HG03175 (cell line): ENCODE measurements around the gene PAPOLG.
"Not testable (repeated sequence)": the region's sequence is repeated elsewhere in the genome, so short reads cannot be mapped to it uniquely, and the experiment has no call there.

ENCODE experiments used
- ATAC-seq: cut with Tn5 transposase; IDR thresholded peaks from one replicate; pipeline ENCODE4 v1.9.1; 2021; ENCODE audit warnings: mild to moderate bottlenecking, moderate library complexity; ENCODE audit not compliant: unreplicated experiment

The PAPOLG gene

DNA sequence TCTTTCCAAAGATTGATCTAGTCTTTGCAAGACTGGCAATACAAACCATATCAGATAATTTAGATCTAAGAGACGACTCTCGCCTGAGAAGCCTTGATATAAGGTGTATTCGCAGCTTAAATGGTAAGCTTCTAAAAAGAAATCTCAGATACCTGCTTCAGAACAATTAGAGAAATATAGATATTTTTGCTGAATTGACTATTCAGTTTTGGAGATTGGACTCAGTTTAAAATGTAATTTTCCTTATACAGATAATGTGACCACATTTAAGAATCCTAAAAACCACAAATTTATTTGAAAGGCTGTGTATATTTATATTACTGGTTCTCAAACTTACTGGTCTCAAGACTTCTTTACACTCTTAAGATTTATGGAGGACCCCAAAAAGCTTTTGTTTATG, 15.4 kb downstream of the PAPOLG start:
- no peak for ATAC-seq

DNA sequence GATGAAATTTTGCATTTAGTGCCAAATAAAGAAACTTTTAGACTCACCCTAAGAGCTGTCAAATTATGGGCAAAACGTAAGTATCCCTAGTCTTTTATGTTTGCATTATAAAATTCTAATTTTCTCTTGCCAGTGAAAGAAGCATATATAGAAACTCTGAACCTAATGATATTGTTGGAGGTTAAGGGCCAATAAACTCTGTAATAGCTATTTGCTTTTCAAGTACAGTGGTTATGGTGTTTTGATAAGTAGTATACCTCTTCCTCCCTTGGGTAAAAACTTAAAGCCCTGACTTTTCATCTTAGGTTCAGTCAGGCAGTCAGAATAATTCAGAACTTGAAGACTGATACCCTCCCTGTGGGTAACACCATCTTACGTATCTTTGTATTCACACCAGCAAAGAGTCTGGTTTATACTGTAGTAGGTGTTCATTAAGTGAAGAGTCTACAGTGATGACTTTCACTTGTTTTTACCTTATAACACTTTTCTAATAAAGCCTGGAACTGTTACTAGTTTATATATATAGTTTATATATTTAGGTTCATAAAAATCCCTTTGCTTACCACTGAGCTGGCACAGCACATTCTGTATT, 19.1 kb downstream of the PAPOLG start:
- no peak for ATAC-seq

DNA sequence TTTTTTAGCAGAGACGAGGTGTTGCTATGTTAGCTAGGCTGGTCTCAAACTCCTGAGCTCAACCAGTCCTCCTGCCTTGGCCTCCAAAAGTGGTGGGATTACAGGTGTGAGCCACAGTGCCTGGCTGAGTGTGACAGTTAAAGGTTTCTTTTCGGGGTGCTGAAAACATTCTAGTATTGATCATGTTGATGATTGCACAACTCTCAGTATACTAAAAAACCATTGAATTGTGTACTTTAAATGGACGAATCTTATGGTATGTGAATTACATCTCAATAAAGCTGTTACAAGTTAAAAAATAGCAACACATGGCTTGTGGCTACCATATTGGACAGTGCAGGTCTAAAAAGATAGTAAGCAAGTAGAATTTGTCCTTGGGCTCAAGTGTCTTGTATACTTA, 22.3 kb downstream of the PAPOLG start:
- ATAC-seq, result no peak

GRCh38 chr2:60779426-60779825, 23.4 kb downstream of the PAPOLG start:
- ATAC-seq, result no peak

DNA sequence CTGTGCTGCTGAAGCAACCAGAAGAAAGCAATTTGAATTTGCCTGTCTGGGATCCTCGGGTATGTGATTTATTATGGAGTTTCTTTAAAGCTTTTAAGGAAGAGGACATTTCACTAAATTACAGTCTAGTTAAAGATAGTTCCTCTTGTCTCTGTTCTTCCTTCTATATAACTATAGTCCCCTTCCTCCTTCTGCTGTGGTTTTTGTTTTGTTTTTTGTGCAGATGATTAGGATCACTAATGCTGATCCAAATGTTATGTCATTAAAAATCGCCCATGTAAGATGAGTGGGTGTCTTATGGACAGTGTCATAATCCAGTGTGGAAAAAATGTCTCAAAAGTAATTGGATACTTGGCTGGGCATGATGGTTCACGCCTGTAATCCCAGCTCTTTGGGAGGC, 24.7 kb downstream of the PAPOLG start:
- ATAC-seq, result no peak

- no peak for ATAC-seq
Observed at GRCh38 chr2:60793169-60793568, 37.1 kb downstream of the PAPOLG start.

DNA sequence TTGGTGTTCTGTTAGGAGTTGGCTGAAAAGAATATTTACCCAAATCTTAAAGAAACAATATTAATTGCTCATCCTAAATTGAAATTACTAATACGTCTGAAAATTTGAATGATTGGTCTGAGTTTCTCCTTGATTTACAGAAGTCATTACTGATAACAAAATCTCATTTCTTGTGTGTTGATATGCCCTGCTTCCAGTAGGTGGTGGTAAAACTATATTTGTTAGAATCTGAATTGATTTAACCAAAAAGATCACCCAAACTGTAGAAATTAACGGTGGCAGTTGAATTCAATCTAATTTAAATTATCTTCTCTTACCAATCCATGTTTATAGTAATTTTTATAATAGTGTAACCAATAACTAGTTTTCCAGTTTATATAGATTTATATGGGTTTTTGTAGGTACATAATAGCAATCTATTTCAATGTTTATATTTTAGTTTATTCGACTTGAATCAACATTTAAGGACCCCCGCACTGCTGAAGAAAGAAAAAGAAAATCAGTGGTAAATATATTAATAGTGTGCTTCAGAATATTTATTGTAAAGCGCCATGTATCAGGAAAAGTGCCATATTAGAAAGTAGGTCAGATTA, 38.3 kb downstream of the PAPOLG start:
- no peak for ATAC-seq

- ATAC-seq, result peak; percentile 62
Observed at GRCh38 chr2:60796573-60797509, 40.8 kb downstream of the PAPOLG start.

- no peak for ATAC-seq
Observed at GRCh38 chr2:60804473-60804872, 48.4 kb downstream of the PAPOLG start.

DNA sequence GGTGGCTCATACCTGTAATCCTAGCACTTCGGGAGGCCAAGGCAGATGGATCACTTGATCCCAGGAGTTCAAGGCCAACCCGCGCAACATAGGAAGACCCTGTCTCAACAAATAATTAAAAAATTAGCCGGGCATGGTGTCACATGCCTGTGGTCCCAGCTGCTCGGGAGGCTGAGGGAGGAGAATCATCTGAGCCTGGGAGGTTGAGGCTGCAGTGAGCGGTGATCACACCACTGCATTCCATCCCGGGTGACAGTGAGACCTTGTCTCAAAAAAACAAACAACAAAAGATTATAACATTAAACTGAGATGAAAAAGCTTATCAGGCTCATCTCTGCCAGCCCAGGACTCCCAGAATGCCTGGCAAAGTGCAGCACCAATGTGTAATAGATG, 50.5 kb downstream of the PAPOLG start:
- ATAC-seq, result no peak

DNA sequence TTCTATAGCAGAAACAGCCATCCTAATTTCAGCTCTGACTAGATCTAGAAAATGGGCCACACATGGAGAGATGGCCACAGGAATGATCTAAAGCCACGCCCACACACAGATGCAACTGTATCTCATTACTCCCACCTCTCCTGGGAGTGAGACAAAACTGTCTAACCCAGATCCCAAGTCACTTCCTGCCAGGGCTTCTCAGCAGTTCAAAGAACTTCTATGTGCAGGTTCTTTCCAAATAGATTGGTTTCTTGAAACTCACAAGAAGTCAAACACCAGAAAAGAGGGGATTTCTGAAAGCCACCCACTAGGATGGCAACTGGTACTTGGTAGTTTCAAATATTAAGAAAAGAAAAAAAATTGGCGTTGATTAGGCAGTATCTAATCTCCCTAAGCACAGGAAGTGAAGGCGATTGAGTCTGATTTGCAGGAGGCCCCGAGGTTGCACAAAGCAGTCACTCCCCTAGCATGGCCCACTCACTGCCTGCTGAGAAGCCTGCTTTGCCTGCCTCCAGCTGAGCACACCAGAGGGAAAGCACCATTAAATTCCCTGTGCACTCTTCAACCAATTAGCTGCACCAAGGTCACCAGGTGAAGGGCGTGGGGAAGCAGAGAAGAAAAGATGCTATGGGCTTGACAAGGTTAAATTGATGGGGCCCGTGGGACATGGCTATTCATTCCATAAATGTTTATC, 51.1 kb downstream of the PAPOLG start:
- ATAC-seq, result peak; percentile 63

DNA sequence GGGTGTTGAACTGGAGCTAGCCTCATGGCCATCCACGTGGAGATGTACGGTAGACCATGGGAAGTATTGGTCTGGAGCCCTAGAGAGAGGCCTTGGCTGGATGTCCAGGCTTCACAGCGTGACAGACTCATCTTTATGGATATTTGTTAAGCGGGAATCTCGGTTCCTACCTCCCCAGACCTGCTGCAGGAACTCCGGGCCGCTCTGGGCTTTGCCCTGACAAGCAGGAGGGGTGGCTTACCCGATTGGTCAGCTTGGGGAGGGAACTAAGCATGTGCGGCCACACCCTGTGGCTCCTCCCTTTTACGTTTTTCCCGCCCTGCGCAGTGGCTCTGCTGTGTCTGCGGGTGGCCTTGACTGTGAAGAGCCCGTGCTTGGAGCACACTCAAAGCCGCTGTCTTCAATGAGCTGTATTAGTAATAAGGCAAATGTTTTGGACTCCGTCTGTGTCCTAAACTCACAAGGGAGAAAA, 52.3 kb downstream of the PAPOLG start:
- ATAC-seq, result no peak

DNA sequence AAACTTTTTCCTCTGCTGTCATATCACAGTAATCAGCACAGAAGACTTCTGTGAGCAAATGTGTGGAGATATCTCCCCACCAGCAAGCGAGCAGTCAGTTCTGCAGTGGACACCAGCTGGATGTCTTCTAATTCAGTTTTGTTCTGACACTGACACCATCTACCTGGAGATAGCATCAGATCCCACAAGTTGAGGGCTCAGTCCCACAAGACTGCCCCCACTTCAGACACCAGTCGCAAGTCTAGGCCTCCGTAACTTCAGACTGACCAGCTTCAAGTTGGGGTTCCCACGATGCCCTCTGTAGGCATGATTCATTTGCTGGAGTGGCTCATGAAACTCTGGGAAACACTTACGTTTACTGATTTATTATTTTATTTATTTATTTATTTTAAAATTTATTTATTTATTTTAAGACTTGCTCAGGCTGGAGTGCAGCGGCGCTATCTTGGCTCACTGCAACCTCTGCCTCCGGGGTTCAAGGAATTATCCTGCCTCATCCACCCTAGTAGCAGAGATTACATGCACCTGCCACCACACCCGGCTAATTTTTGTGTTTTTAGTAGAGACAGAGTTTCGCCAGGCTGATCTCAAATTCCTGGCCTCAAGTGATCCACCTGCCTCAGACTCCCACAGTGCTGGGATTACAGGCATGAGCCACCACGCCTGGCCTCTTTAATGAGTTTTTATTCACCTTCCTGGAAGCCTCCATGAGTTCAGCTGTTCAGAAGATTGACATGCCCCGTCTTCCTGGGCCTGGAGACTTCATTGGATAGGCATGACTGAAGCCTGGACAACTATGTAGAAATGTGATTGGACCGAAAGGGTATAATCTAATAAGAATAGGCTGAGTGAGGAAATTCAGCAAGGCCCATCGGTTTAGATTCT, 55.7 kb downstream of the PAPOLG start:
- no peak for ATAC-seq

- not testable (repeated sequence) for ATAC-seq
Observed at GRCh38 chr2:60817191-60817590, 61.1 kb downstream of the PAPOLG start.

DNA sequence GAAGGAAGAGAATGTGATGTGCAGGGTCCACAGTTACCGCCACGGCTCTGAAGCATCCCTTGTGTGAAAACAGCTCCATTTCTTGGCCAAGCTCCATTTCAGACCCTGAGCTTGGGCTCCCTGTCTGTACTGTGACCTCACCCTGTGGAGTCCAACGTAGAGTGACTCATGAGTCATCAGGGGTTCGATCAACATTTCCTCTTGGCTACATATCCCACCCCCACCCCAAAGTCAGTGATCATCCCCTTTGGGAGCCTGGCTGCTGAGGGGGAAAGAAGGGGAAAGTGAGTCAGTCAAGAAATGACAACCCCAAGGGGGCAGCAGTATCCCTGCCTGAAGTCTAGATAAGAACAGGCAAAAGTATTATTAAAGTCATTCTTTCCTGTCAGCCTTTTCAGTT, 62.2 kb downstream of the PAPOLG start:
- ATAC-seq, result no peak

DNA sequence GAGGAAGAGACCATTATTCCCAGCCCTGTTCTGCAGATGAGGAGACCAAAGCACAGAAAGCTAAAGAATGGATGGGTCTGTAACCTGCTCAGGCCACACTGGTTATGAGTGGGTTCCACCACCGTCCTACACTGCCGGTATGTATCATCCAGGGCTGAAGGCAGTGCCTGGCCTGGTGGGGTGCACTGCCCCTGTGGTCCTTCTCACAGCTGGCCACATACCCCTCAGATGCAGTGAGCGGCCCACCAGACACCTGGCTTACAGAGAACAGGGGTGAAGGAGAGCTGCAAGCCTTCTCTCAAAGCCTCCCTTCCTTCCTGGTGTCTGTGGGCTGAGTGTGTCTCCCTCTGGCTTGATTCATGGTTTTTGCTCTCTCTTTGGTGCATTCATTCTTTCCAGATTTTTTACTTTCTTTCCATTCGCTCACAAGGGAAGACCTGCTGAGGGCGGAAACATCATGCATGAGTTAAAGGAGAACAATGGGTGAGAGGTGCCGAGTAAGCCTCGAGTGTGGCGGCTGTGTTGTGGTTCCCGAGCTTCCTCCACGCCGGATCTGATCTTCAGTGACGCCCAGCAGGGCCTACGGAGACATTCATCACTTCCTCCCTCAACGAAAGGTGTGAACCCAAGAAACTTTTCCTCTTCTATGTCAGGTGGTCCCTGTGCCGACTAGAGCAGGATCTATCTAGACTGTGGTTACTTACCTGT, 63.2 kb downstream of the PAPOLG start:
- no peak for ATAC-seq

- ATAC-seq, result no peak
Observed at GRCh38 chr2:60819936-60820335, 63.9 kb downstream of the PAPOLG start.

GRCh38 chr2:60820416-60821132, 64.5 kb downstream of the PAPOLG start:
- no peak for ATAC-seq

DNA sequence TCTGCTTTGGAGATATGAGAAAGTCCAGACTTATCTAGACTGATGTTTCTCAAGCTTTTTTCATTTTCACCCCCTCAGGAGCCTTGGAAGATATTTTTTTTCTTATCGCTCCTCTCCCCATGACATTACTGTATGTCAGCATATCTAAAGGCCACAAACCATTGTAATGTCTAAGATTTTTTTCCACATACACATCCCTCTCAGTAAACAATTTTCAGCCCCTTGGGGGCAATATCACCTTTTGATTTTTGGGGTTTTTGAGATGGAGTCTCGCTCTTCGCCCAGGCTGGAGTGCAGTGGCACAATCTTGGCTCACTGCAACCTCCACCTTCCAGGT, 65.0 kb downstream of the PAPOLG start:
- no peak for ATAC-seq
